ENCODE measurements around the gene SP1.
"Not testable (repeated sequence)": the region's sequence is repeated elsewhere in the genome, so short reads cannot be mapped to it uniquely, and the experiment has no call there.

Gene SP1

GRCh38 chr12:53388932-53389331, 9.0 kb downstream of the SP1 start:
- H3K36me3 ChIP-seq = peaks cover 14 to 26% (median 17%) of the 10 kb centered on the region in 3 donors
- H3K9me3 ChIP-seq = no peaks in the 10 kb centered on the region
- intact Hi-C loops (cut with DNase I; ENCODE audit: low total_unique reads) = no loop called here
- H3K4me1 ChIP-seq = peaks cover 0 to 84% (median 58%) of the 10 kb centered on the region in 4 donors
- no peak for TF ChIP-seq CTCF (IDR thresholded peaks at IDR 0.05)
- no peaks in the 10 kb centered on the region for H3K27me3 ChIP-seq
- no peak for DNase-seq
- H3K27ac ChIP-seq = peak overlapping the region; percentile 57 to 65
- H3K4me3 ChIP-seq = peak overlapping the region in 1 of 2 donors; percentile 15

GRCh38 chr12:53389702-53390101, 9.7 kb downstream of the SP1 start:
- Histone ChIP-seq H3K27me3 (no peaks in the 10 kb centered on the region), H3K4me3 (peak overlapping the region in 1 of 2 donors; percentile 13), H3K4me1 (peaks cover 0 to 84% (median 51%) of the 10 kb centered on the region in 4 donors), H3K27ac (peak overlapping the region; percentile 3 to 65), H3K36me3 (peaks cover 8 to 19% (median 9%) of the 10 kb centered on the region in 3 donors), H3K9me3 (no peaks in the 10 kb centered on the region)
- no peak for DNase-seq
- intact Hi-C loops (cut with DNase I; ENCODE audit: low total_unique reads) = no loop called here
- TF ChIP-seq CTCF (IDR thresholded peaks at IDR 0.05) = no peak

- Histone ChIP-seq H3K4me1 (peaks cover 0 to 72% (median 36%) of the 10 kb centered on the region in 4 donors), H3K4me3 (no peak overlapping the region)
These were observed 11.7 kb downstream of the SP1 start for GRCh38 chr12:53391724-53392123.

GRCh38 chr12:53399896-53400295, 19.9 kb downstream of the SP1 start:
- H3K27me3 ChIP-seq = no peaks in the 10 kb centered on the region
- intact Hi-C loops (cut with DNase I; ENCODE audit: low total_unique reads) = no loop called here
- no peak overlapping the region for H3K4me3 ChIP-seq
- no peak for DNase-seq
- H3K4me1 ChIP-seq = peaks cover 0 to 17% (median 6%) of the 10 kb centered on the region in 4 donors
- no peaks in the 10 kb centered on the region for H3K9me3 ChIP-seq
- TF ChIP-seq CTCF (IDR thresholded peaks at IDR 0.05) = no peak
- H3K36me3 ChIP-seq = peaks cover 12 to 45% (median 25%) of the 10 kb centered on the region in 3 donors
- no peak overlapping the region for H3K27ac ChIP-seq

More at GRCh38 chr12:53391724-53392123, 11.7 kb downstream of the SP1 start:
- Histone ChIP-seq H3K36me3 (peaks cover 0 to 19% (median 10%) of the 10 kb centered on the region in 3 donors), H3K9me3 (no peaks in the 10 kb centered on the region), H3K27me3 (no peaks in the 10 kb centered on the region), H3K27ac (peak overlapping the region in 1 of 2 donors; percentile 65)
- intact Hi-C loops (cut with DNase I; ENCODE audit: low total_unique reads) = no loop called here
- TF ChIP-seq CTCF (IDR thresholded peaks at IDR 0.05) = no peak
- no peak for DNase-seq

- H3K27ac ChIP-seq; H3K9me3 ChIP-seq; intact Hi-C loops (cut with DNase I; ENCODE audit: low total_unique reads); DNase-seq; H3K27me3 ChIP-seq; H3K4me3 ChIP-seq: not testable (repeated sequence)
- Histone ChIP-seq H3K4me1 (peaks cover 0 to 12% (median 3%) of the 10 kb centered on the region in 4 donors), H3K36me3 (peaks cover 21 to 55% (median 26%) of the 10 kb centered on the region in 3 donors)
These were observed 22.4 kb downstream of the SP1 start for GRCh38 chr12:53402351-53402750.

- Histone ChIP-seq H3K4me1 (peaks cover 0 to 12% (median 0%) of the 10 kb centered on the region in 4 donors), H3K4me3 (no peak overlapping the region), H3K9me3 (no peaks in the 10 kb centered on the region), H3K36me3 (peaks cover 26 to 60% (median 30%) of the 10 kb centered on the region in 3 donors), H3K27me3 (no peaks in the 10 kb centered on the region), H3K27ac (no peak overlapping the region)
- DNase-seq = no peak
- intact Hi-C loops (cut with DNase I; ENCODE audit: low total_unique reads) = no loop called here
- no peak for TF ChIP-seq CTCF (IDR thresholded peaks at IDR 0.05)
These were observed 22.9 kb downstream of the SP1 start for GRCh38 chr12:53402871-53403270.

All from tibial artery (tissue), 4 donors.